ENCODE data around the gene MCM9.
"Not testable (repeated sequence)": the region's sequence is repeated elsewhere in the genome, so short reads cannot be mapped to it uniquely, and the experiment has no call there.

MCM9 gene

GRCh38 chr6:118800394-118801071 lies 134.4 kb downstream of the MCM9 start:
- TF ChIP-seq CTCF (conservative IDR thresholded peaks at IDR 0.05; ENCODE audit: low read depth), result peak; percentile 85
- POLR2A ChIA-PET (ENCODE audit: low non-redundant PET), result no interaction called here
- H3K27ac ChIP-seq, result no peak overlapping the region
- peak; percentile 71 for DNase-seq (ENCODE audit: low spot score)
- CTCF ChIA-PET, result interaction anchor here (0.6 to 1.4 kb wide), 6 partner anchors 9 to 538 kb away, joined by 3 to 5 read pairs (median 4); no protein-coding TSS in a partner anchor

- H3K27ac ChIP-seq, result no peak overlapping the region
- DNase-seq (ENCODE audit: low spot score), result no peak
- ChIA-PET CTCF (interaction anchor here (0.6 to 1.4 kb wide), 4 partner anchors 10 to 540 kb away, joined by 3 to 5 read pairs (median 3); no protein-coding TSS in a partner anchor), POLR2A (ENCODE audit: low non-redundant PET) (no interaction called here)
- TF ChIP-seq CTCF (conservative IDR thresholded peaks at IDR 0.05; ENCODE audit: low read depth), result no peak
Observed at GRCh38 chr6:118799826-118800225, 135.1 kb downstream of the MCM9 start.

- H3K27ac ChIP-seq; DNase-seq (ENCODE audit: low spot score); POLR2A ChIA-PET (ENCODE audit: low non-redundant PET); CTCF ChIA-PET: not testable (repeated sequence)
Observed at GRCh38 chr6:118796548-118796947, 138.4 kb downstream of the MCM9 start.

- ChIA-PET CTCF (no interaction called here), POLR2A (ENCODE audit: low non-redundant PET) (no interaction called here)
- no peak for TF ChIP-seq CTCF (conservative IDR thresholded peaks at IDR 0.05; ENCODE audit: low read depth)
- no peak overlapping the region for H3K27ac ChIP-seq
- no peak for DNase-seq (ENCODE audit: low spot score)
Observed at GRCh38 chr6:118791499-118791898, 143.5 kb downstream of the MCM9 start.

GRCh38 chr6:118789954-118790353 lies 145.0 kb downstream of the MCM9 start:
- TF ChIP-seq CTCF (conservative IDR thresholded peaks at IDR 0.05; ENCODE audit: low read depth), result no peak
- DNase-seq (ENCODE audit: low spot score), result no peak
- no peak overlapping the region for H3K27ac ChIP-seq
- CTCF ChIA-PET, result interaction anchor here (1.4 kb wide), 1 partner anchor 10 kb away, joined by 5 read pairs; no protein-coding TSS in a partner anchor
- POLR2A ChIA-PET (ENCODE audit: low non-redundant PET), result no interaction called here

- no peak for DNase-seq (ENCODE audit: low spot score)
- H3K27ac ChIP-seq, result no peak overlapping the region
- no peak for TF ChIP-seq CTCF (conservative IDR thresholded peaks at IDR 0.05; ENCODE audit: low read depth)
- POLR2A ChIA-PET (ENCODE audit: low non-redundant PET), result no interaction called here
- CTCF ChIA-PET, result interaction anchor here (0.5 to 1.4 kb wide), 2 partner anchors 11 to 15 kb away, joined by 3 to 5 read pairs; no protein-coding TSS in a partner anchor
Observed at GRCh38 chr6:118789419-118789818, 145.5 kb downstream of the MCM9 start.

- TF ChIP-seq CTCF (conservative IDR thresholded peaks at IDR 0.05; ENCODE audit: low read depth), result no peak
- ChIA-PET CTCF (interaction anchor here (0.5 to 0.7 kb wide), 2 partner anchors 12 to 242 kb away, joined by 3 read pairs; no protein-coding TSS in a partner anchor), POLR2A (ENCODE audit: low non-redundant PET) (no interaction called here)
- no peak overlapping the region for H3K27ac ChIP-seq
- no peak for DNase-seq (ENCODE audit: low spot score)
Observed at GRCh38 chr6:118788702-118789101, 146.3 kb downstream of the MCM9 start.
